ENCODE data around the gene REX1BD. TPM values are rescaled to one million over a fixed set of nuclear protein-coding genes. Genes with fewer than 3 reads are reported as not detected.
A peak's percentile ranks its signal among the peaks of the same experiment; 100 is the strongest.

The REX1BD gene
- total and polyA plus RNA-seq, 8 donors = 30.0 to 158 (median 42.2) TPM

DNA sequence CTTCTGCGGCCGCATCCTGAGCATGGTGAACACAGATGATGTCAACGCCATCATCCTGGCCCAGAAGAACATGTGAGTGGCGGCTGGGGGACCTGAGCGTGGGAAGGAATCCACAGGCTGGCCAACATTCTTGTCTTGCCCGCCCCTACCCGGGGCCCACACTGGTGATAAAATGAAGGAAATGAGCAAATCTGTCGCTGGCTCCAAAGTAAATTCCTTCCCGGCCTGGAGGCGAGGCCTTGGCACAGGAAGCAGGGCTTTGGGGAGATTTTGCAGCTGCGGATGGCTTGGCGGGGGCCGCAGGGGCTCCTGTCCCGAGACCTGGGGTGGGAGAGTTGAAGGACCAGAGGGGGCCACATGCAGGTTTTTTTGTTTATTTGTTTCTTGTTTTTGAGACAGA lies 26.5 kb upstream of the REX1BD start:
- Histone ChIP-seq H3K36me3 (peaks cover 0 to 34% (median 16%) of the 10 kb centered on the region in 3 donors), H3K27me3 (no peaks in the 10 kb centered on the region), H3K4me3 (no peak overlapping the region), H3K27ac (peak overlapping the region in 1 of 4 donors; percentile 29), H3K4me1 (peaks cover 0 to 9% (median 6%) of the 10 kb centered on the region in 3 donors), H3K9me3 (no peaks in the 10 kb centered on the region)
- intact Hi-C loops (cut with DNase I) = loop anchor here in 1 of 3 donors (10.0 kb wide), 1 partner anchor 87 kb away; no protein-coding TSS in a partner anchor
- FAIRE-seq (no peak), DNase-seq (no peak), ATAC-seq (no peak)
- WGBS, 2 donors = 78 to 88% methylated on average over 14 of the region's 14 CpGs
- TF ChIP-seq, protein P1, sequence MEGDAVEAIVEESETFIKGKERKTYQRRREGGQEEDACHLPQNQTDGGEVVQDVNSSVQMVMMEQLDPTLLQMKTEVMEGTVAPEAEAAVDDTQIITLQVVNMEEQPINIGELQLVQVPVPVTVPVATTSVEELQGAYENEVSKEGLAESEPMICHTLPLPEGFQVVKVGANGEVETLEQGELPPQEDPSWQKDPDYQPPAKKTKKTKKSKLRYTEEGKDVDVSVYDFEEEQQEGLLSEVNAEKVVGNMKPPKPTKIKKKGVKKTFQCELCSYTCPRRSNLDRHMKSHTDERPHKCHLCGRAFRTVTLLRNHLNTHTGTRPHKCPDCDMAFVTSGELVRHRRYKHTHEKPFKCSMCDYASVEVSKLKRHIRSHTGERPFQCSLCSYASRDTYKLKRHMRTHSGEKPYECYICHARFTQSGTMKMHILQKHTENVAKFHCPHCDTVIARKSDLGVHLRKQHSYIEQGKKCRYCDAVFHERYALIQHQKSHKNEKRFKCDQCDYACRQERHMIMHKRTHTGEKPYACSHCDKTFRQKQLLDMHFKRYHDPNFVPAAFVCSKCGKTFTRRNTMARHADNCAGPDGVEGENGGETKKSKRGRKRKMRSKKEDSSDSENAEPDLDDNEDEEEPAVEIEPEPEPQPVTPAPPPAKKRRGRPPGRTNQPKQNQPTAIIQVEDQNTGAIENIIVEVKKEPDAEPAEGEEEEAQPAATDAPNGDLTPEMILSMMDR (IDR thresholded peaks at IDR 0.05) = no peak

DNA sequence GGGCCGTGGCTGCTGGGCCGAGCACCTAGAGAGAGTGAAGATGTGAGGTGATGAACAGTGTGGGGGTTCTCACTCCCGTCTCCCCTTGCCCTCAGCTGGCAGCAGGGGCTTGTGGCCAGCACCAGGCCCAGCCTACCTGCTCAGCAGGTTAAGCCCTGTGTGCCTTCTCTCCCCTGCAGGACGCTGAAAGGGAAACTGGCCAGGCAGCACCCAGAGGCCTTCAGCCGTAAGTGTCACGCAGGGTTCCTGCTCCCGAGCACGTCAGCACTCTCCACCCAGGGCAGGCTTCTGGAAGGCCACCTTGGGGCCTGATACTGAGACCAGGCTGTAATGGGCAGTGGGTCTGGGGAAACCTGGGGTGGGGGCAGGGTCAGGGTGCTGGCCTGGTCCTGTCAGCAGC lies 21.6 kb upstream of the REX1BD start:
- ATAC-seq (no peak), DNase-seq (no peak), FAIRE-seq (no peak)
- Histone ChIP-seq H3K9me3 (no peaks in the 10 kb centered on the region), H3K27me3 (no peaks in the 10 kb centered on the region), H3K36me3 (peaks cover 0 to 54% (median 19%) of the 10 kb centered on the region in 3 donors), H3K4me3 (no peak overlapping the region), H3K27ac (no peak overlapping the region), H3K4me1 (no peaks in the 10 kb centered on the region)
- intact Hi-C loops (cut with DNase I) = loop anchor here in 1 of 3 donors (10.0 kb wide), 1 partner anchor 92 kb away; no protein-coding TSS in a partner anchor
- TF ChIP-seq, protein P1 (IDR thresholded peaks at IDR 0.05) = no peak
- WGBS, 2 donors = 90 to 93% methylated on average over 8 of the region's 8 CpGs

DNA sequence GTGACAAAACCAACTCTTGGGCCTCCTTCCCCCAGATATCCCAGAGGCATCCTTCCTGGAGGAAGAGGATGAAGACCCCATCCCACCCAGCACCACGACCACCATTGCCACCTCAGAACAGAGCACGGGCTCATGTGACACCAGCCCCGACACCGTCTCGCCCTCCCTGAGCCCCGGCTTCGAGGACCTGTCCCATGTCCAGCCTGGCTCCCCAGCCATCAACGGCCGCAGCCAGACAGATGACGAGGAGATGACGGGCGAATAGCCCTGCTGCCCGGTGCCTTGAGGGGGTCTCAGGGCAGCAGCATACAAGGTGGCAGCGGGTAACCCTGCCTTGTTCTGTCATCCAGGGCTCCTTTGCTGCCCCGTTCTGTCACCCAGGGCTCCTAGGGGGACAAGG lies 20.2 kb upstream of the REX1BD start:
- H3K4me3 ChIP-seq = no peak overlapping the region
- TF ChIP-seq, protein P1 (IDR thresholded peaks at IDR 0.05) = no peak
- DNase-seq (peak in 1 of 6 donors; percentile 70), FAIRE-seq (no peak), ATAC-seq (no peak)
- WGBS, 2 donors = 93 to 94% methylated on average over 15 of the region's 15 CpGs
- no peaks in the 10 kb centered on the region for H3K9me3 ChIP-seq
- intact Hi-C loops (cut with DNase I) = loop anchor here in 1 of 3 donors (10.0 kb wide), 1 partner anchor 94 kb away; no protein-coding TSS in a partner anchor
- H3K27ac ChIP-seq = no peak overlapping the region
- no peaks in the 10 kb centered on the region for H3K27me3 ChIP-seq
- H3K36me3 ChIP-seq = peaks cover 0 to 54% (median 19%) of the 10 kb centered on the region in 3 donors
- peaks cover 9 to 10% (median 9%) of the 10 kb centered on the region in 3 donors for H3K4me1 ChIP-seq

DNA sequence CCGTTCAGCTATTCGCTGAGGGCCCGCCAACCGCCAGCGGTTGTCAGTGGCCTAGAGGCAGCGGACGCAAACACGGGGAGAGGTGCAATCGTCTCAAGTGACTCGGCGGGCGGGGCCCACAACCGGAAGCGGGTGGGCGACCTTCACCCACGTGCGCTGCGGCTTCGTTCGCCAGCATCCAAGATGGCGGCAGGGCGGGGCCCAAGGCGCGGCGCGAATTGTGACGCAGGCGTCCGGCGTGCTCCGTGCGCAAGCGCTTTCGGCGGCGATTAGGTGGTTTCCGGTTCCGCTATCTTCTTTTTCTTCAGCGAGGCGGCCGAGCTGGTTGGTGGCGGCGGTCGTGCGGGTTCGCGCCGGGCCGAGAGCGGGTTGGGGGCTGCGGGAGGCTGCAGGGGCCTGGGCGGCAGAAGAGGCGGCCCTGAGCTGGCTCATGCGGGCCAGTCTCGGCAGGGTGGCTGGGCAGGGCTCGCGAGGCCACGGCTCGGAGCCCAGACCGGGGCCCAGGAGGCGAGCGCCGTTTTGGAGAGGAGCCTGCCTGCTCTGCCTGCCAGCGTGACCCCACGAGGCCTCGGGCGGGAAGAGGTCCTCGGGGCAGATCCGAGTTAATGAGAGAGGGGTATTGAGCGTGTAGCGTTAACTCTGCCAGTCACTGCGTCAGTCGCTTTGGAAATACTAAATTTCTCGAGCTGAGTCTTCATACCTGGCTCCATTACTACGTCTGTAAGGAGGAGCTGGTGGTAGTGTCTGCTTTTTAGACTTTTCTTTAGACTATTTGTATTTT lies 16.8 kb upstream of the REX1BD start, which contains the start of gene UBA52:
Gene UBA52 (plus strand): TSS at position 294 of the 781 bp plus-strand sequence. CDS start 1,444 bp downstream, outside the sequence.
- peak; percentile 82 for FAIRE-seq
- intact Hi-C loops (cut with DNase I) = loop anchor here in 1 of 3 donors (10.0 kb wide), 1 partner anchor 107 kb away; no protein-coding TSS in a partner anchor

More for the DNA sequence above, 16.8 kb upstream of the REX1BD start, which contains the start of gene UBA52:
- Histone ChIP-seq H3K4me3 (peak within 1 kb of the TSS; percentile 62 to 98 (median 84)), H3K36me3 (peaks cover 0 to 44% (median 23%) of the 10 kb centered on the region in 3 donors), H3K27ac (peak within 1 kb of the TSS; percentile 69 to 86 (median 84)), H3K9me3 (no peaks in the 10 kb centered on the region), H3K4me1 (peaks cover 9 to 13% (median 9%) of the 10 kb centered on the region in 3 donors), H3K27me3 (no peaks in the 10 kb centered on the region)
- 0 to 1% methylated on average over 72 to 75 of the region's 75 CpGs for WGBS, 2 donors
- peak; percentile 97 to 99 (median 98) for DNase-seq
- TF ChIP-seq, protein P1 (IDR thresholded peaks at IDR 0.05) = no peak
- peak; percentile 96 to 99 (median 98) for ATAC-seq

Measured in pancreas (tissue), 10 donors.